Measurements from ENCODE around the gene SFTA2.

Gene SFTA2

GRCh38 chr6:30960907-30961673 lies 29.1 kb upstream of the SFTA2 start:
- no peak for DNase-seq (ENCODE audit: low read depth in 1 of 2, low spot score in 1 of 2)
- H3K27me3 ChIP-seq (ENCODE audit: insufficient read depth, poor library complexity, severe bottlenecking): peaks cover 23% of the 10 kb centered on the region
- TF ChIP-seq GABPA (IDR thresholded peaks at IDR 0.05; ENCODE audit: low read depth) (no peak), SPI1 (IDR thresholded peaks at IDR 0.05; ENCODE audit: borderline replicate concordance, low read depth) (no peak), POLR2AphosphoS5 (IDR thresholded peaks at IDR 0.05; ENCODE audit: low read depth) (no peak), REST (IDR thresholded peaks at IDR 0.05; ENCODE audit: insufficient replicate concordance, low read depth) (no peak)
- TF ChIP-seq, protein P1, sequence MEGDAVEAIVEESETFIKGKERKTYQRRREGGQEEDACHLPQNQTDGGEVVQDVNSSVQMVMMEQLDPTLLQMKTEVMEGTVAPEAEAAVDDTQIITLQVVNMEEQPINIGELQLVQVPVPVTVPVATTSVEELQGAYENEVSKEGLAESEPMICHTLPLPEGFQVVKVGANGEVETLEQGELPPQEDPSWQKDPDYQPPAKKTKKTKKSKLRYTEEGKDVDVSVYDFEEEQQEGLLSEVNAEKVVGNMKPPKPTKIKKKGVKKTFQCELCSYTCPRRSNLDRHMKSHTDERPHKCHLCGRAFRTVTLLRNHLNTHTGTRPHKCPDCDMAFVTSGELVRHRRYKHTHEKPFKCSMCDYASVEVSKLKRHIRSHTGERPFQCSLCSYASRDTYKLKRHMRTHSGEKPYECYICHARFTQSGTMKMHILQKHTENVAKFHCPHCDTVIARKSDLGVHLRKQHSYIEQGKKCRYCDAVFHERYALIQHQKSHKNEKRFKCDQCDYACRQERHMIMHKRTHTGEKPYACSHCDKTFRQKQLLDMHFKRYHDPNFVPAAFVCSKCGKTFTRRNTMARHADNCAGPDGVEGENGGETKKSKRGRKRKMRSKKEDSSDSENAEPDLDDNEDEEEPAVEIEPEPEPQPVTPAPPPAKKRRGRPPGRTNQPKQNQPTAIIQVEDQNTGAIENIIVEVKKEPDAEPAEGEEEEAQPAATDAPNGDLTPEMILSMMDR (IDR thresholded peaks at IDR 0.05; ENCODE audit: insufficient read depth, low read length): no peak

GRCh38 chr6:30957716-30958115 lies 25.7 kb upstream of the SFTA2 start:
- no peak for DNase-seq (ENCODE audit: low read depth in 1 of 2, low spot score in 1 of 2)
- Histone ChIP-seq H3K27me3 (ENCODE audit: insufficient read depth, poor library complexity, severe bottlenecking) (peaks cover 47% of the 10 kb centered on the region), H3K27ac (replicated peaks) (no peak overlapping the region), H3K4me3 (replicated peaks; ENCODE audit: insufficient read depth, low read length) (no peak overlapping the region)
- TF ChIP-seq GABPA (IDR thresholded peaks at IDR 0.05; ENCODE audit: low read depth) (no peak), REST (IDR thresholded peaks at IDR 0.05; ENCODE audit: insufficient replicate concordance, low read depth) (no peak), SPI1 (IDR thresholded peaks at IDR 0.05; ENCODE audit: borderline replicate concordance, low read depth) (no peak), POLR2AphosphoS5 (IDR thresholded peaks at IDR 0.05; ENCODE audit: low read depth) (no peak)
- TF ChIP-seq, protein P1 (IDR thresholded peaks at IDR 0.05; ENCODE audit: insufficient read depth, low read length): no peak

More at GRCh38 chr6:30960907-30961673, 29.1 kb upstream of the SFTA2 start:
- Histone ChIP-seq H3K4me3 (replicated peaks; ENCODE audit: insufficient read depth, low read length) (no peak overlapping the region), H3K27ac (replicated peaks) (no peak overlapping the region)

DNA sequence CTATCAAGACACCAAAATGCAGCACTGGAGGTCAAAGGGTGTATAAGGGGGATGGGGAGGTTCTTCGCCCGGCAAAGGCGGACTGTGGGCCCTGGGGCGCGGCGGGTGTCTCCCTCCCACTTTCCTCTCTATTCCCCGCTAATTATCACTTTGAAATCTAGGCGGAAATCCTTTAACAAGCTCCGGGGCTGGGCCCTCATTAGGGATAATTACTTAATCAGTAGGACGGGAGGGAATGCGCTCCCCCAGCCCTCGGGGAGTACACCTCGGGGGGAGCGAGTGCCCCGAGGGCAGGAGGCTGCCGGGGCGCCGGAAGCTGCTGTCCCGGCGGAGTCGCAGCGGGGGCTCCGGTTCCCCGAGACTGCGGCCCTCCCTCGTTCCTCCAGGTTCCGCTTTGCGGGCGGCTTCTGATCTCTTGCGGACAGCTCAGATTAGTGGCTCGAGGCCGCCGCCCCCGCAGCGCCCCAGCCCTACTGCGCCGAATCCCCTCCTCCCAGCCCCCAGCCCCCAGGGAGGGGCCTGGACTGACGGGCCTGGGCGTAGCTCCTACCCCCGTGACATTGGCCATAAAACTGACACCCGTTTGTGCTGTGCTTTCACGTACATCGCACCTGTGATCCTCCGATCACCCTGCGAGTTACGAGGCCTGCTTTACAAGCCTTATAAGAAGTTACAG lies 23.5 kb upstream of the SFTA2 start:
- Histone ChIP-seq H3K27ac (replicated peaks) (no peak overlapping the region), H3K4me3 (replicated peaks; ENCODE audit: insufficient read depth, low read length) (peak overlapping the region; percentile 31)
- peak; percentile 28 to 60 for DNase-seq (ENCODE audit: low read depth in 1 of 2, low spot score in 1 of 2)

More for the DNA sequence above, 23.5 kb upstream of the SFTA2 start:
- TF ChIP-seq, protein P1 (IDR thresholded peaks at IDR 0.05; ENCODE audit: insufficient read depth, low read length): no peak
- TF ChIP-seq REST (IDR thresholded peaks at IDR 0.05; ENCODE audit: insufficient replicate concordance, low read depth) (no peak), SPI1 (IDR thresholded peaks at IDR 0.05; ENCODE audit: borderline replicate concordance, low read depth) (peak; percentile 38; the same call in 1 of the 2 replicates), GABPA (IDR thresholded peaks at IDR 0.05; ENCODE audit: low read depth) (peak; percentile 84), POLR2AphosphoS5 (IDR thresholded peaks at IDR 0.05; ENCODE audit: low read depth) (peak; percentile 21; the same call in 1 of the 2 replicates)
- peaks cover 52% of the 10 kb centered on the region for H3K27me3 ChIP-seq (ENCODE audit: insufficient read depth, poor library complexity, severe bottlenecking)
